HG02981 (cell line): ENCODE results near the gene NR3C1.

Source experiments
- ATAC-seq: cut with Tn5 transposase; IDR thresholded peaks from one replicate; pipeline ENCODE4 v1.9.1; 2021; ENCODE audit warnings: mild to moderate bottlenecking, moderate library complexity; ENCODE audit not compliant: unreplicated experiment

Gene NR3C1

GRCh38 chr5:143399616-143400540, 3.6 kb downstream of the NR3C1 start:
- ATAC-seq = no peak

GRCh38 chr5:143398451-143399237, 4.8 kb downstream of the NR3C1 start:
- no peak for ATAC-seq

GRCh38 chr5:143398053-143398355, 5.5 kb downstream of the NR3C1 start:
- no peak for ATAC-seq

- ATAC-seq = no peak
Observed at GRCh38 chr5:143397302-143398052, 6.0 kb downstream of the NR3C1 start.

GRCh38 chr5:143396353-143396940, 7.0 kb downstream of the NR3C1 start:
- no peak for ATAC-seq

GRCh38 chr5:143395638-143396352, 7.7 kb downstream of the NR3C1 start:
- ATAC-seq = peak; percentile 69

GRCh38 chr5:143393524-143393923, 10.0 kb downstream of the NR3C1 start:
- ATAC-seq = no peak

- ATAC-seq = no peak
Observed at GRCh38 chr5:143390941-143391340, 12.5 kb downstream of the NR3C1 start.

- no peak for ATAC-seq
Observed at GRCh38 chr5:143390258-143390657, 13.2 kb downstream of the NR3C1 start.

GRCh38 chr5:143386725-143387124, 16.8 kb downstream of the NR3C1 start:
- ATAC-seq = no peak

GRCh38 chr5:143384865-143385657, 18.4 kb downstream of the NR3C1 start:
- ATAC-seq = no peak

- ATAC-seq = no peak
Observed at GRCh38 chr5:143383988-143384387, 19.5 kb downstream of the NR3C1 start.

- no peak for ATAC-seq
Observed at GRCh38 chr5:143379606-143380005, 23.9 kb downstream of the NR3C1 start.

GRCh38 chr5:143376911-143377813, 26.3 kb downstream of the NR3C1 start:
- ATAC-seq = no peak

- no peak for ATAC-seq
Observed at GRCh38 chr5:143376195-143376779, 27.2 kb downstream of the NR3C1 start.

- ATAC-seq = no peak
Observed at GRCh38 chr5:143374496-143375217, 28.8 kb downstream of the NR3C1 start.

- no peak for ATAC-seq
Observed at GRCh38 chr5:143373076-143373475, 30.4 kb downstream of the NR3C1 start.
